ENCODE measurements around the gene DUSP3.

DNA sequence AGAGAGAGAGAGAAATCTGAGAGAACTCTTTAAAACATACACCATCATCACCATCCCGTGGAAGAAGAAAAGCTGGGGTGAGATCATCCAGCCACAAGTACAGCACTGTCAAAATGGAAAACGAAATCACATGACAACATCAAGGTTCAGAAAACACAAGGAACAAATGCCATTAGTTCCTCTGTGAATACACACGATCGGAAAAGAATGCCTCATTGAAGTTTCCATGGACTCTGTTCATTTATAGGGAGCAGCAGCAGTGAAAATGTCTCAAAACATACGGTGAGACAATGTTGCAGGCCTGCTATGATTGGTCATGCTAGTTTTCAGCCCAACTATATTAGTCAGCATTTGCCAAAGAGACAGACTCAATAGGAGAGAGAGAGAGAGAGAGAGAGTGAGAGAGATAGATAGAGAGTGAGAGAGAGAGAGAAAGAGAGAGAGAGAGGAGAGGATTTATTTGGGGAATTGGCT lies 5.9 kb upstream of the DUSP3 start:
- TF ChIP-seq CTCF (IDR thresholded peaks at IDR 0.05) (no peak), ZFX (IDR thresholded peaks at IDR 0.05; ENCODE audit: borderline replicate concordance) (no peak)

Measured in 22Rv1 (cell line).